ENCODE measurements around the gene WDR81.
A peak's percentile ranks its signal among the peaks of the same experiment; 100 is the strongest.

- peak; percentile 45 to 81 (median 72) for TF ChIP-seq CTCF (IDR thresholded peaks at IDR 0.05)
- peak in 1 of 2 donors; percentile 69 for TF ChIP-seq POLR2A (IDR thresholded peaks at IDR 0.05)
Measured at GRCh38 chr17:1783834-1784611, 59.5 kb downstream of the WDR81 start.

All from heart left ventricle (tissue), 13 donors.